Eye (tissue), 1 donor: ENCODE results near the gene CLDN22.
"Not testable (repeated sequence)": the region's sequence is repeated elsewhere in the genome, so short reads cannot be mapped to it uniquely, and the experiment has no call there.

Experiments used
- DNase-seq: peaks from one replicate; pipeline ENCODE4 v3.0.0-alpha.2; 2015

The CLDN22 gene

DNA sequence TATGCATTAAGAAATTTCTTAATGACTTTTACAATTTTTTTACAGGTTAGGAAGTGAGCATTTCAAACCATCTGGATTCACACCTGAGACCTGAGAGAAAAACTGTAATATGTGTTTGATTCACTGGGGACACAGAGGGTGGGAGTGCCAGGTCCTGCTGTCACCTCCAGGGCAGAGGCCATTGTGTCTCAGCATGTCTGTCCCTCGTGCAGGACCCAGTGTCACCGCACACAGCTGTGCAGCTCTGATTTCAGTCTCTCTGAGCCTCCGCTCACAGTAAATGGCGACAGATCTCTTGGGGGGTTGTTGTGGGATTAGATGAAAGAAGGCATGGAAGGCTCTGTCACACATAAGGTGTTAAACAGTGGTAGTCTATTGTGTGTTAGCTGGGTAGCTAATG is 25.2 kb upstream of the CLDN22 start:
- no peak for DNase-seq

DNA sequence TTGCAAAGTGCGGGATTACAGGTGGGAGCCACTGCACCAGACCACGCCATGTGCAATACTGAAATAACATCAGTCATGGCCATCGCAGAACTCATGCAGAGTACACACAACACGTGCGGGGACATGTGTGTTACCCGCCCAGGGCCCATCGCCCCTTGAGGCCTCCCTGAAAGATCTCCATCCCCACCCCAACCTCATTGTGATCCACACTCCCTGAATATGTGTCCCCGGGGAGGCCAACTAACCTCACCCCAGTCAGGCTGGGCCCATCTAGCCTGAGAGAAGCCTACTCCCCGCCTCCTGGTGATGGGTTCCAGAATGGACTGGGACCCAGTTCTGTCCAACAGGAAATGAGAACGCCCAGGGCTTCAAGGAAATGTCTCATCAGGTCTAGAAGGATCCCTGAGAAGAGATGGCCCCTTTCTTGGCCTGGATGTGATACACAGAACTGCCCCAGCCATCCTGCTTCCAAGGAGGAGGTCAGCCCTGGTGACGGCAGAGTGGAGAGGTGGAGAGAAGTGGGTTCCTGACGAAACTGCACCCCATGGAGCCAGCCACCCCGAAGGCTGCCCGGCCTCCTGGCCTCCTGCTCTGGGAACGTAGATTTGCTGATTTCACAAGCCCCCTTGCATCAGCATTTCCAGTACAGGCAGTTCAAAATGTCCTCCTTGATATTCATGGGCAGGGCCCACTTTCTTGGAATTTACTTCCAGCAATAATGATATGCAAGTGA is 24.6 kb upstream of the CLDN22 start:
- DNase-seq = no peak

- no peak for DNase-seq
Measured at GRCh38 chr4:183343730-183344129, 23.7 kb upstream of the CLDN22 start.

DNA sequence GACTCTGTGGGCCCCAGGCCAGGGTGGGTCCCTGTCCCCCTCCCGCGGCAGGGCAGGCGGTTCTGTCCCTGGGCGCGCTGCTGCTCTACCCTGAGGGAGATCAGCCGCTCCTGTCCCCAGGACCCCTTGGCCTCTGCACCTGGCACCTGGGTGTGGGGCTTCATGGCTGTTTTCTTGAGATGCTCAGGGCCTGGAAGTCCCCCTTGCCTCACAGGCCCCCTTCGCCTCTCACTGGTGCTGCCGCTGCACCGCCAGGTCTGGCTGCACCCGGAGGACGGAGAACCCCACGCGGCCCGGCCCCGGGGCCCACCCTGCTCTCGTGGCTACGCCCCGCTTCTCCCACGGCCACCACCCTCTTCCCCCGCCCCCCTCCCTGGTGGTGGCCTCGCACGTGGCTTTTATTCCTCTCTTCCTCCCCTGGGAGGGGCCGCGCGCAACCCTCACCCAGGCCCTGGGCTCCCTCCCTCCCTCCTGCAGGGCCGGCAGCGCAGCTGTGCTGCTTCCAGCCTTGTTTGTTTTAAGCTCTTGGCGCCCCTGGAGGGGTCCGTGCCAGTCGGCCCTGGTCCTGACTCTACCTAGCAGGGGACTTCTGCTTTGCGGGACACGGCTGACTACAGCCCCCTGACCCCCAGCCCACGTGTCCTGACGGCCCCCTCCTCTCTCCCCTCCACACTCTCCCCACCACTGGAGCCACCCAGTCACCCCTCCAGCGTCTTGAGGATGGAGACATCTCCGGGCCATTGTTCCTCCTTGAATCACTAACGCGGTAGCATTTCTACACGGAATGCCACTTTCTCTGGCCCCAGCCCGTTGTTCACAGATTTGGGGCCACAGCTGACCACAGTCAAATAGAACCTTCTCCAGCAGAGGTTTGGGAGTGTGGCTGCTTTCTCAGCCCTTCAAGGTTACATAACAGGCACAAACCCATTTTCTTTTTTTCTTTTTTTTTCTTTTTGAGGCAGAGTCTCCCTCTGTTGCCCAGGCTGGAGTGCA is 22.8 kb upstream of the CLDN22 start:
- DNase-seq = peak; percentile 63

- no peak for DNase-seq
Measured at GRCh38 chr4:183337833-183338232, 17.8 kb upstream of the CLDN22 start.

- no peak for DNase-seq
Measured at GRCh38 chr4:183337349-183337748, 17.3 kb upstream of the CLDN22 start.

- no peak for DNase-seq
Measured at GRCh38 chr4:183335369-183335940, 15.4 kb upstream of the CLDN22 start.

DNA sequence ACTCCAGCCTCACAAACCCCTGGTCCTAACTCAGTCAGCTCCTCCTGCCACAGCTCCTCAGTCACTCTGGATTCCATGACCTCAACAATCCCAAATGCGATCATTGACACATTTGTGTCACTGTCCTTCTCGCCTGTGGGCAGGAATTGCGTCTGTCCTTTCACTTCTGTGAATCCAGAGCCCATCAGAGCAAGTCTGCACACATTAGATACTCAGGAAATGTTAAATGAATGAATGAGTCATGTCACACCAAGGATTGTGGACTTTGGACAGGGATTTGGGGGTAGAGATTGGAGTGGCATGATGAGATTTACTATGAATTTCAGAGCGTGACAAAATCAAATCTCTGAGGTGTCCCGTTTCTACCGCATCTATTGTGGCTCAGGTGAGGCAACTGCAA is 13.9 kb upstream of the CLDN22 start:
- no peak for DNase-seq

DNA sequence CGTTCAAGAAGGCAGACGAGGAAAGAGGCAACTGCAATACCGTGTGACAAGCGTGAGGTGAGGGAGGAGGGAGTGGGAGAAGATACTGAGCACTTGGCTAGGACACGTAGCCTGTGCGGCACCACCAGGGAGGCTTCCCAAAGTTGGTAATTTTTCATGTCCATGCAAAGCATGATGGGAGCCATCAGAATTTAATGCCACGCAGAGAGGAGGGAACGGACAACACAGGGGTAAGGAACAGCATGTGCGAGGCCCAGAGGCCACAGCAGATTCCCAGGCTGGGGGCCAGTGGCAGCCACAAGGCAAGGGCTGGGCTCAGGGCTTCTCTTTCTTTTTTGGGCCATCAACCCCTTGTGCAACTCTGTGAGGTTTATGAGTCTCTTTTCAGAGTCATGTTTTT is 13.1 kb upstream of the CLDN22 start:
- DNase-seq = no peak

DNA sequence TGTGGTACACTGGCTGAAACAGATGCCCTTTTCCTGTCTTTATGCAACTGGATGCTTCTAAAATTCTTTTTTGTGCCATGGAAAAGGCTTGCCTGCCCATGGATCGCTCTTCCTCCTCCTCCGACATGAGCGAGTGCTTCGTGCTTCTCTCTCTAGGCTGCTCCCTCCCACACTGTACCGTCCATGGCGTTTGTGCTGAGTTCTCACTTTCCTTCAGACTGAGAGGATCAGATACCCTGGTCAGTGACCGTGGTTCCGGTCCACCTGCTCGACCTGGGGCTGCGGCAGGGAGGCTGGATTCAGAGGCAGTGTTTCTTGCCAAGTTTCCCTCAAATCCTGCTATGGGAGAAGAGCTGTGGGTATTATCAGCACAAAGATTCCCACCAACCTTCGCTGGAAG is 12.4 kb upstream of the CLDN22 start:
- DNase-seq = no peak

- no peak for DNase-seq
Measured at GRCh38 chr4:183330841-183331240, 10.8 kb upstream of the CLDN22 start.

GRCh38 chr4:183329954-183330742 is 10.1 kb upstream of the CLDN22 start:
- DNase-seq = no peak

DNA sequence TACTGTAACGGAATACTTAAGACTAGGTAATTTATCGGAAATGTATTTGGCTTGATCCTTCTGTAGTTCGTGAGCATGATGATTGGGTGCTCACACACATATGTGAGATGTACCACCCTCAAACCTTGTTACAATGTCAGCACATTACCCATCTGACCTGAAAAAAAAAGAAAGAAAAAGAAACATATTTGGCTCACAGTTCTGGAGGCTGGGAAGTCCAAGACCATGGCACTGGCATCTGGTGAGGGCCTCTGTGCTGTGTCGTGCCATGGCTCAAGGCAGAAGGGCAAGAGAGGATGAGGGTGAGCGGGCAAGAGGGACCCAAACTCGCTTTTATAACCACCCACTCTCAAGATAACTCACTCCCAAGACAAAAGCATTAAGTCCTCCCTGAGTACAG is 9.2 kb upstream of the CLDN22 start:
- no peak for DNase-seq

GRCh38 chr4:183328832-183329231 is 8.8 kb upstream of the CLDN22 start:
- DNase-seq = no peak

- no peak for DNase-seq
Measured at GRCh38 chr4:183327827-183328226, 7.8 kb upstream of the CLDN22 start.

DNA sequence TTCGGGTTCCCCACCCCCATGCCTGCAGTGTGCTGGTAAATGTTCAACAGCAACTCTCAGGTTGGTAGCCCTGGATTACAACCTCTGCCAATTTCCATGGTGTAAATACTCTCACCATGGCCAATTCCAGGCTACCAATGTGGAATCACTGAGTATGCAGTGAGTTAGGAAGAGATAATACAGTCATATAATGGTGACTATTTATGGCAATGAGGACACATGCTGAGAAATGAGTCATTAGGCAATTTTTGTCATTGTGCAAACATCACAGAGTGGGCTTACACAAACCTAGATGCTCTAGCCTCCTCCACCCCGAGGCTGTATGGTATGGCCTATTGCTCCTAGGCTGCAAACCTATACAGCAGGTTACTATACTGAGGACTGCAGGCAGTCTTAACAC is 6.8 kb upstream of the CLDN22 start:
- no peak for DNase-seq

GRCh38 chr4:183326387-183326786 is 6.3 kb upstream of the CLDN22 start:
- not testable (repeated sequence) for DNase-seq

DNA sequence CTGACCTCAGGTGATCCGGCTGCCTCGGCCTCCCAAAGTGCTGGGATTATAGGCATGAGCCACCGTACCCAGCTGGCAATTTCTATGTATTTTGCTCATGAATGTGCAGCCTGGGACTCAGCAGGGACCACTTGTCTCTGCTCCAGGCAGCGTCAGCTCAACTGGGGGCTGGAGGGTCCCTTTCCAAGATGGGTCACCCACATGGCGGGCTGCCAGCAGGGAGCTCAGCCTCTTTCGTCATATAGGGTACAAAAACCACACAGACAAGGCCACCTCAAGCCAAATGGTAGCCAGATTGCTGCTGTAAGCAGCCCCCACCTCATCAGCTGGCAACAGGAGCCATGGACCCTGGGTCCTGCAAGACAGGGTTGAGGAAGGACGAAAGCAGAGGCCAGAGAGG is 4.5 kb upstream of the CLDN22 start:
- DNase-seq = no peak

GRCh38 chr4:183324056-183324455 is 4.0 kb upstream of the CLDN22 start:
- DNase-seq = not testable (repeated sequence)

GRCh38 chr4:183323295-183323694 is 3.2 kb upstream of the CLDN22 start:
- DNase-seq = no peak

- no peak for DNase-seq
Measured at GRCh38 chr4:183322326-183322725, 2.2 kb upstream of the CLDN22 start, which contains the start of gene CLDN24. Gene CLDN24, minus strand, starts transcription at chr4:183322426. Its CDS starts 0 bp downstream, at chr4:183322426.

DNA sequence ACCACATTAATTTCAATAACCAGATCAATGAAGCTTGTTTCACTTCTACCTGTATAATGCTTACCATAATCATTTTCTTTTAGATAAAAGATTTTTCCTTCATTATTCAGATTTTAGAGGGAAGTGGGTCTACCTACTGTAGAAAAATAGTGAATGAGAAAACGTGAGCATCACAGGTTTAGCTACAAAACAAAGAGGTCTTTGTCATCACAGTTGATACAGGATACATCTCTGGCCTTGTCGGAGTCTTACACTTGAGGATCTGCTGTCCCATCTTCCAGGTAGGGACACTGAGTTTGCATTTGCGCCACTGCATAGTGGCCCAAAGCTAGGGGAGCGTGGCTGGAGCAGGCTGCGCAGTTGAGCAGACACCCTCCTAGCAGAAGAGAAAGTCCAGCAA is 1.4 kb upstream of the CLDN22 start:
- DNase-seq = no peak

- no peak for DNase-seq
Measured at GRCh38 chr4:183321079-183321478, 1.0 kb upstream of the CLDN22 start.
